HG03354 (cell line): Measurements from ENCODE around the gene NCAM1.
"Not testable (repeated sequence)": the region's sequence is repeated elsewhere in the genome, so short reads cannot be mapped to it uniquely, and the experiment has no call there.

Source experiments
- ATAC-seq: cut with Tn5 transposase; IDR thresholded peaks from one replicate; pipeline ENCODE4 v1.9.1; 2021; ENCODE audit warnings: mild to moderate bottlenecking; ENCODE audit not compliant: unreplicated experiment, poor library complexity, severe bottlenecking

NCAM1 gene

GRCh38 chr11:113015098-113015455, 53.9 kb downstream of the NCAM1 start:
- no peak for ATAC-seq

- no peak for ATAC-seq
Measured at GRCh38 chr11:113016905-113017304, 55.7 kb downstream of the NCAM1 start.

- ATAC-seq, result no peak
Measured at GRCh38 chr11:113018913-113019312, 57.7 kb downstream of the NCAM1 start.

- no peak for ATAC-seq
Measured at GRCh38 chr11:113019711-113020110, 58.5 kb downstream of the NCAM1 start.

- no peak for ATAC-seq
Measured at GRCh38 chr11:113021111-113021510, 59.9 kb downstream of the NCAM1 start.

GRCh38 chr11:113022262-113022661, 61.0 kb downstream of the NCAM1 start:
- ATAC-seq, result no peak

GRCh38 chr11:113023228-113023627, 62.0 kb downstream of the NCAM1 start:
- no peak for ATAC-seq

- ATAC-seq, result no peak
Measured at GRCh38 chr11:113023986-113024385, 62.8 kb downstream of the NCAM1 start.

GRCh38 chr11:113026778-113027177, 65.6 kb downstream of the NCAM1 start:
- no peak for ATAC-seq

GRCh38 chr11:113034576-113034975, 73.4 kb downstream of the NCAM1 start:
- no peak for ATAC-seq

- ATAC-seq, result no peak
Measured at GRCh38 chr11:113035708-113036107, 74.5 kb downstream of the NCAM1 start.

- no peak for ATAC-seq
Measured at GRCh38 chr11:113043698-113044097, 82.5 kb downstream of the NCAM1 start.

- no peak for ATAC-seq
Measured at GRCh38 chr11:113045146-113045545, 83.9 kb downstream of the NCAM1 start.

GRCh38 chr11:113046866-113047265, 85.6 kb downstream of the NCAM1 start:
- ATAC-seq, result no peak

- ATAC-seq, result no peak
Measured at GRCh38 chr11:113048820-113049768, 87.9 kb downstream of the NCAM1 start.

GRCh38 chr11:113053042-113053441, 91.8 kb downstream of the NCAM1 start:
- ATAC-seq, result not testable (repeated sequence)

- ATAC-seq, result no peak
Measured at GRCh38 chr11:113057038-113057437, 95.8 kb downstream of the NCAM1 start.

- ATAC-seq, result no peak
Measured at GRCh38 chr11:113059548-113059947, 98.3 kb downstream of the NCAM1 start.

GRCh38 chr11:113065330-113065729, 104.1 kb downstream of the NCAM1 start:
- ATAC-seq, result no peak

GRCh38 chr11:113072237-113072858, 111.1 kb downstream of the NCAM1 start:
- no peak for ATAC-seq

- no peak for ATAC-seq
Measured at GRCh38 chr11:113073290-113073953, 112.2 kb downstream of the NCAM1 start.
